HepG2 (cell line): Measurements from ENCODE around the gene RPS6KL1. TPM values are rescaled to one million over a fixed set of nuclear protein-coding genes. Genes with fewer than 3 reads are reported as not detected.

Source experiments
- ADNP ChIP-seq: sonication (generic); formaldehyde crosslinking; IDR thresholded peaks from 2 replicates; pipeline ENCODE4 v1.4.0; 2020; ENCODE audit warnings: missing genetic modification reagents
- ARID2 ChIP-seq: sonication (generic); formaldehyde crosslinking; IDR thresholded peaks from 2 replicates; pipeline ENCODE4 v1.8.1; 2022; ENCODE audit warnings: mild to moderate bottlenecking, missing genetic modification reagents, borderline replicate concordance
- ARNT2 ChIP-seq: sonication (generic); formaldehyde crosslinking; IDR thresholded peaks from 2 replicates; pipeline ENCODE4 v1.8.0; 2022; ENCODE audit warnings: mild to moderate bottlenecking, low read depth, missing genetic modification reagents, moderate library complexity
- DR1 ChIP-seq: sonication (generic); formaldehyde crosslinking; IDR thresholded peaks from 2 replicates; pipeline ENCODE4 v1.8.0; 2021; ENCODE audit warnings: mild to moderate bottlenecking, missing genetic modification reagents, inconsistent platforms
- ETS1 ChIP-seq: sonication (generic); formaldehyde crosslinking; IDR thresholded peaks from 2 replicates; pipeline ENCODE4 v1.4.0; 2020; ENCODE audit warnings: missing genetic modification reagents
- ISL2 ChIP-seq: sonication (generic); formaldehyde crosslinking; IDR thresholded peaks from 2 replicates; pipeline ENCODE4 v1.5.0; 2020; ENCODE audit warnings: missing genetic modification reagents
- KLF6 ChIP-seq: IDR thresholded peaks from 2 replicates; pipeline ENCODE4 v1.8.0; 2016; ENCODE audit warnings: missing biosample characterization, missing genetic modification reagents
- MED13 ChIP-seq: sonication (generic); formaldehyde crosslinking; IDR thresholded peaks from 2 replicates; pipeline ENCODE4 v1.5.0; 2020; ENCODE audit warnings: missing genetic modification reagents
- NCOA2 ChIP-seq: sonication (generic); formaldehyde crosslinking; IDR thresholded peaks from 2 replicates; pipeline ENCODE4 v1.8.0; 2022; ENCODE audit warnings: inconsistent platforms
- RNF2 ChIP-seq: fragments of 450-650 bp; conservative IDR thresholded peaks from 2 replicates; pipeline ENCODE4 v1.6.1; 2016; ENCODE audit warnings: low read depth
- SOX13 ChIP-seq, 3 experiments: fragments of 450-650 bp in 1 of 3; sonication (generic) in 1 of 3; formaldehyde crosslinking in 1 of 3; IDR thresholded peaks in 2 of 3; conservative IDR thresholded peaks in 1 of 3; 2 replicates each; pipeline versions ENCODE4 v1.5.0 to v1.6.1; 2016 to 2020; ENCODE audit warnings: antibody characterized with exemption in 1 of 3, mild to moderate bottlenecking in 1 of 3, missing compliant biosample characterization in 1 of 3, missing genetic modification reagents in 1 of 3, moderate library complexity in 1 of 3
- TFAP4 ChIP-seq: sonication (generic); IDR thresholded peaks from 2 replicates; pipeline ENCODE4 v1.6.1; 2016; ENCODE audit warnings: low read depth, borderline replicate concordance
- ZBTB37 ChIP-seq: sonication (generic); formaldehyde crosslinking; IDR thresholded peaks from 2 replicates; pipeline ENCODE4 v1.4.0; 2020; ENCODE audit warnings: mild to moderate bottlenecking, missing genetic modification reagents
- ZFYVE20 ChIP-seq: sonication (generic); formaldehyde crosslinking; IDR thresholded peaks from 2 replicates; pipeline ENCODE4 v1.8.0; 2023; ENCODE audit warnings: low read depth, mild to moderate bottlenecking, moderate library complexity, missing genetic modification reagents, borderline replicate concordance
- ZHX1 ChIP-seq: sonication (generic); formaldehyde crosslinking; IDR thresholded peaks from 2 replicates; pipeline ENCODE4 v1.8.1; 2022; ENCODE audit warnings: low read depth, mild to moderate bottlenecking, missing genetic modification reagents
- ZNF614 ChIP-seq: IDR thresholded peaks from 2 replicates; pipeline ENCODE4 v1.6.1; 2018; ENCODE audit warnings: missing biosample characterization, missing genetic modification reagents, inconsistent platforms, borderline replicate concordance
- ZNF704 ChIP-seq: sonication (generic); formaldehyde crosslinking; IDR thresholded peaks from 2 replicates; pipeline ENCODE4 v1.8.1; 2023; ENCODE audit warnings: mild to moderate bottlenecking, inconsistent platforms, moderate library complexity, missing genetic modification reagents, borderline replicate concordance
- ZNF709 ChIP-seq: sonication (generic); formaldehyde crosslinking; IDR thresholded peaks from 2 replicates; pipeline ENCODE4 v1.5.0; 2020; ENCODE audit warnings: mild to moderate bottlenecking, missing genetic modification reagents
- polyA plus RNA-seq, 8 experiments: library from polyadenylated mRNA; depleted of rRNA in 3 of 8; stranded (reverse) in 7 of 8; unstranded in 1 of 8; fragments of >200 nt; fragmentation: Illumina TruSeq in 4 of 8; extraction: Trizol in 4 of 8; gene quantifications; 2 replicates each; pipeline versions ENCODE4 v1.2.1 to v1.2.3, GENCODE V29; 2011 to 2016; ENCODE audit warnings: low read depth in 4 of 8, missing spikeins in 1 of 8, mixed read lengths in 1 of 8; ENCODE audit not compliant: insufficient read depth in 1 of 8
- total RNA-seq, 5 experiments: library from RNA; depleted of rRNA; stranded (reverse); fragments of >200 nt; fragmentation: Illumina TruSeq; extraction: Trizol; gene quantifications; 2 replicates each; pipeline ENCODE4 v1.2.3, GENCODE V29; 2016; ENCODE audit warnings: low read depth in 1 of 5

The RPS6KL1 gene
- total and polyA plus RNA-seq, 2 of the 13 experiments (the other 11 are each of a cell fraction or from before 2014, with no cell fraction given) = 6.5 to 11.5 TPM

- peak; percentile 80 for TF ChIP-seq ZHX1 (CRISPR knock-in tag)
- no peak for TF ChIP-seq ARID2 (CRISPR knock-in tag)
- no peak for TF ChIP-seq MED13
- peak; percentile 64 for TF ChIP-seq NCOA2 (CRISPR knock-in tag)
- no peak for TF ChIP-seq ISL2
- no peak for TF ChIP-seq ZFYVE20 (CRISPR knock-in tag)
- no peak for TF ChIP-seq ZBTB37 (CRISPR knock-in tag)
- peak; percentile 91; the same call in 1 of the 2 replicates for TF ChIP-seq ZNF614 (CRISPR knock-in tag)
- no peak for TF ChIP-seq DR1
- TF ChIP-seq KLF6 (CRISPR knock-in tag) = peak; percentile 67; the same call in 1 of the 2 replicates
- peak; percentile 76 for TF ChIP-seq ZNF709
- no peak for TF ChIP-seq ZNF704 (CRISPR knock-in tag)
- no peak for TF ChIP-seq ETS1 (CRISPR knock-in tag)
- 0 out of 2 replicates have a peak, but pooled peaks have one; percentile 58 for TF ChIP-seq RNF2
- peak; percentile 62; the same call in 1 of the 2 replicates for TF ChIP-seq TFAP4
- no peak for TF ChIP-seq ADNP (CRISPR knock-in tag)
- TF ChIP-seq ARNT2 (CRISPR knock-in tag) = peak; percentile 89
- TF ChIP-seq SOX13 (IDR thresholded peaks at IDR 0.05) = no peak
- peak in 1 of 2 experiments; percentile 66; a peak in 1 of 4 replicates for TF ChIP-seq SOX13 (CRISPR knock-in tag; conservative IDR thresholded peaks at IDR 0.05 in 1 of 2, IDR thresholded peaks at IDR 0.05 in 1 of 2)
These were observed 24.4 kb downstream of the RPS6KL1 start (continued) for GRCh38 chr14:74898694-74899093.
